NCI-H2171 treated with DMSO at 0.1 percent for 48 hours (cell line): ENCODE data around the gene MMGT1.

Experiments used
- DNase-seq: peaks from one replicate; lab custom pipeline; 2025; lab: John Stamatoyannopoulos, UW

The MMGT1 gene

GRCh38 chrX:135973548-135974278, at the start of gene MMGT1:
TSS of gene MMGT1 (minus strand) at chrX:135973988. CDS start at chrX:135973675, 313 bp downstream.
- peak; percentile 82 for DNase-seq

GRCh38 chrX:136021903-136022302, 48.1 kb upstream of the MMGT1 start:
- DNase-seq: no peak

- no peak for DNase-seq
These were observed 47.4 kb upstream of the MMGT1 start for GRCh38 chrX:136021160-136021559.

- DNase-seq: no peak
These were observed 45.4 kb upstream of the MMGT1 start for GRCh38 chrX:136019226-136019625.

- no peak for DNase-seq
These were observed 43.1 kb upstream of the MMGT1 start for GRCh38 chrX:136016881-136017280.

GRCh38 chrX:136015016-136015415, 41.2 kb upstream of the MMGT1 start:
- no peak for DNase-seq

GRCh38 chrX:135988245-135988644, 14.5 kb upstream of the MMGT1 start:
- DNase-seq: no peak

GRCh38 chrX:135985973-135986310, 12.2 kb upstream of the MMGT1 start:
- no peak for DNase-seq

- peak; percentile 55 for DNase-seq
These were observed 11.6 kb upstream of the MMGT1 start, which contains the start of gene SLC9A6 for GRCh38 chrX:135985157-135985972. TSS of gene SLC9A6 (plus strand) at chrX:135985435. CDS start at chrX:135985659, 224 bp downstream.

- peak; percentile 45 for DNase-seq
These were observed 11.0 kb upstream of the MMGT1 start for GRCh38 chrX:135984791-135985156.

- no peak for DNase-seq
These were observed 10.5 kb upstream of the MMGT1 start for GRCh38 chrX:135984256-135984655.

- no peak for DNase-seq
These were observed 9.1 kb upstream of the MMGT1 start for GRCh38 chrX:135982860-135983259.

GRCh38 chrX:135981668-135982067, 7.9 kb upstream of the MMGT1 start:
- DNase-seq: no peak

GRCh38 chrX:135981010-135981409, 7.2 kb upstream of the MMGT1 start:
- DNase-seq: no peak

GRCh38 chrX:135977611-135978010, 3.8 kb upstream of the MMGT1 start:
- DNase-seq: no peak

GRCh38 chrX:135975421-135975820, 1.6 kb upstream of the MMGT1 start:
- no peak for DNase-seq

- DNase-seq: peak; percentile 26
These were observed 580 bp upstream of the MMGT1 start for GRCh38 chrX:135974279-135974856.

- DNase-seq: peak; percentile 23
These were observed 702 bp downstream of the MMGT1 start for GRCh38 chrX:135973025-135973547.

GRCh38 chrX:135951291-135951690, 22.5 kb downstream of the MMGT1 start:
- DNase-seq: no peak

GRCh38 chrX:135944486-135944885, 29.3 kb downstream of the MMGT1 start:
- DNase-seq: no peak

GRCh38 chrX:135931644-135932487, 41.9 kb downstream of the MMGT1 start:
- DNase-seq: peak; percentile 13

- DNase-seq: no peak
These were observed 45.9 kb downstream of the MMGT1 start for GRCh38 chrX:135927897-135928296.
